SK-N-SH treated with all-trans-retinoic acid at 6 μM for 48 hours (cell line): ENCODE measurements around the gene ZNF646.
"Not testable (repeated sequence)": the region's sequence is repeated elsewhere in the genome, so short reads cannot be mapped to it uniquely, and the experiment has no call there.

Experiments
- ATAC-seq: fragments of 200-7000 bp; cut with Tn5 transposase; 3 replicates; pipeline ENCODE4 v1.9.1; 2020; ENCODE audit warnings: mild to moderate bottlenecking, moderate library complexity
- ARNTL ChIP-seq: fragments of 450-650 bp; formaldehyde crosslinking; IDR thresholded peaks from 2 replicates; pipeline ENCODE4 v1.5.0; 2020; ENCODE audit warnings: low read depth, mild to moderate bottlenecking, moderate library complexity, borderline replicate concordance
- BACH2 ChIP-seq: fragments of 250-450 bp; sonication (Bioruptor Pico); IDR thresholded peaks from 2 replicates; pipeline ENCODE4 v1.9.0; 2021; ENCODE audit warnings: mild to moderate bottlenecking, borderline replicate concordance
- CREB5 ChIP-seq: fragments of 250-450 bp; sonication (Bioruptor Pico); IDR thresholded peaks from 2 replicates; pipeline ENCODE4 v1.5.1; 2020; ENCODE audit warnings: low read depth, mild to moderate bottlenecking, moderate library complexity
- CSDC2 ChIP-seq: fragments of 250-450 bp; sonication (Bioruptor Pico); IDR thresholded peaks from 2 replicates; pipeline ENCODE4 v1.5.0; 2020; ENCODE audit warnings: mild to moderate bottlenecking, moderate library complexity
- CSRNP3 ChIP-seq: fragments of 250-450 bp; sonication (Bioruptor Pico); IDR thresholded peaks from 2 replicates; pipeline ENCODE4 v1.5.1; 2021; ENCODE audit warnings: mild to moderate bottlenecking, moderate library complexity
- ESRRG ChIP-seq: fragments of 250-450 bp; sonication (Bioruptor Pico); IDR thresholded peaks from 2 replicates; pipeline ENCODE4 v1.6.1; 2021; ENCODE audit warnings: mild to moderate bottlenecking
- GLIS3 ChIP-seq: fragments of 250-450 bp; sonication (Bioruptor Pico); IDR thresholded peaks from 2 replicates; pipeline ENCODE4 v1.5.0; 2020; ENCODE audit warnings: mild to moderate bottlenecking, moderate library complexity
- ISL1 ChIP-seq: fragments of 250-450 bp; sonication (Bioruptor Pico); IDR thresholded peaks from 2 replicates; pipeline ENCODE4 v2.1.2; 2022; ENCODE audit warnings: mild to moderate bottlenecking, moderate library complexity
- OSR1 ChIP-seq: fragments of 250-450 bp; sonication (Bioruptor Pico); IDR thresholded peaks from 2 replicates; pipeline ENCODE4 v1.8.0; 2022; ENCODE audit warnings: moderate library complexity, mild to moderate bottlenecking, inconsistent platforms
- PATZ1 ChIP-seq: fragments of 250-450 bp; sonication (Bioruptor Pico); IDR thresholded peaks from 2 replicates; pipeline ENCODE4 v1.8.0; 2020; ENCODE audit warnings: mild to moderate bottlenecking, moderate library complexity, borderline replicate concordance
- PPARA ChIP-seq: fragments of 250-450 bp; sonication (Bioruptor Pico); IDR thresholded peaks from 2 replicates; pipeline ENCODE4 v1.5.0; 2020; ENCODE audit warnings: mild to moderate bottlenecking, borderline replicate concordance
- SNAI2 ChIP-seq: fragments of 250-450 bp; sonication (Bioruptor Pico); IDR thresholded peaks from 2 replicates; pipeline ENCODE4 v1.5.0; 2020; ENCODE audit warnings: mild to moderate bottlenecking, moderate library complexity
- TCF4 ChIP-seq: fragments of 250-450 bp; sonication (Bioruptor Pico); IDR thresholded peaks from 2 replicates; pipeline ENCODE4 v1.8.0; 2021; ENCODE audit warnings: mild to moderate bottlenecking, moderate library complexity, borderline replicate concordance
- TSHZ2 ChIP-seq: fragments of 250-450 bp; sonication (Bioruptor Pico); IDR thresholded peaks from 2 replicates; pipeline ENCODE4 v1.5.0; 2020; ENCODE audit warnings: mild to moderate bottlenecking, moderate library complexity
- ZC3H10 ChIP-seq: fragments of 250-450 bp; sonication (Bioruptor Pico); IDR thresholded peaks from 2 replicates; pipeline ENCODE4 v1.5.1; 2021; ENCODE audit warnings: mild to moderate bottlenecking, moderate library complexity
- ZFP3 ChIP-seq: fragments of 250-450 bp; sonication (Bioruptor Pico); IDR thresholded peaks from 2 replicates; pipeline ENCODE4 v1.5.0; 2020; ENCODE audit warnings: mild to moderate bottlenecking, moderate library complexity
- ZFP30 ChIP-seq: fragments of 450-650 bp; formaldehyde crosslinking; IDR thresholded peaks from 2 replicates; pipeline ENCODE4 v1.5.0; 2022; ENCODE audit warnings: mild to moderate bottlenecking, moderate library complexity
- ZNF70 ChIP-seq: fragments of 450-650 bp; formaldehyde crosslinking; IDR thresholded peaks from 2 replicates; pipeline ENCODE4 v1.5.0; 2020; ENCODE audit warnings: mild to moderate bottlenecking, moderate library complexity
- ZNF8 ChIP-seq: fragments of 450-650 bp; formaldehyde crosslinking; IDR thresholded peaks from 2 replicates; pipeline ENCODE4 v1.5.0; 2020; ENCODE audit warnings: mild to moderate bottlenecking, moderate library complexity

The ZNF646 gene

GRCh38 chr16:31094424-31095120 is 20.4 kb downstream of the ZNF646 start, which contains the start of gene VKORC1:
VKORC1 (minus strand) TSS chr16:31094797; CDS start chr16:31094729, 68 bp downstream.
- TF ChIP-seq TSHZ2 (CRISPR knock-in tag) (0 out of 2 replicates have a peak, but pooled peaks have one; percentile 17), SNAI2 (CRISPR knock-in tag) (no peak), BACH2 (CRISPR knock-in tag) (no peak), ZFP30 (CRISPR knock-in tag) (no peak), ISL1 (no peak)
- peak; percentile 97 for ATAC-seq

GRCh38 chr16:31099860-31100638 is 25.8 kb downstream of the ZNF646 start:
- no peak for TF ChIP-seq PATZ1 (CRISPR knock-in tag)
- no peak for TF ChIP-seq CSDC2 (CRISPR knock-in tag)
- TF ChIP-seq OSR1 (CRISPR knock-in tag), result no peak
- TF ChIP-seq ZFP3, result no peak
- TF ChIP-seq TSHZ2 (CRISPR knock-in tag), result no peak
- TF ChIP-seq ARNTL (CRISPR knock-in tag), result no peak
- no peak for TF ChIP-seq ZC3H10
- no peak for TF ChIP-seq SNAI2 (CRISPR knock-in tag)
- TF ChIP-seq TCF4 (CRISPR knock-in tag), result no peak
- TF ChIP-seq PPARA, result no peak
- TF ChIP-seq GLIS3, result no peak
- TF ChIP-seq CSRNP3 (CRISPR knock-in tag), result no peak
- TF ChIP-seq ESRRG (CRISPR knock-in tag), result no peak
- no peak for TF ChIP-seq BACH2 (CRISPR knock-in tag)
- TF ChIP-seq ZNF70 (CRISPR knock-in tag), result no peak
- no peak for TF ChIP-seq ZNF8 (CRISPR knock-in tag)
- no peak for TF ChIP-seq CREB5
- no peak for ATAC-seq

GRCh38 chr16:31100876-31101641 is 26.8 kb downstream of the ZNF646 start:
- ATAC-seq, result not testable (repeated sequence)
